ENCODE data around the gene ARID5A. TPM values are rescaled to one million over a fixed set of nuclear protein-coding genes. Genes with fewer than 3 reads are reported as not detected.

Gene ARID5A
- total and polyA plus RNA-seq, 9 of the 15 experiments (the other 6 are each of a cell fraction or from before 2014, with no cell fraction given): 0.14 to 12.5 (median 3.0) TPM

DNA sequence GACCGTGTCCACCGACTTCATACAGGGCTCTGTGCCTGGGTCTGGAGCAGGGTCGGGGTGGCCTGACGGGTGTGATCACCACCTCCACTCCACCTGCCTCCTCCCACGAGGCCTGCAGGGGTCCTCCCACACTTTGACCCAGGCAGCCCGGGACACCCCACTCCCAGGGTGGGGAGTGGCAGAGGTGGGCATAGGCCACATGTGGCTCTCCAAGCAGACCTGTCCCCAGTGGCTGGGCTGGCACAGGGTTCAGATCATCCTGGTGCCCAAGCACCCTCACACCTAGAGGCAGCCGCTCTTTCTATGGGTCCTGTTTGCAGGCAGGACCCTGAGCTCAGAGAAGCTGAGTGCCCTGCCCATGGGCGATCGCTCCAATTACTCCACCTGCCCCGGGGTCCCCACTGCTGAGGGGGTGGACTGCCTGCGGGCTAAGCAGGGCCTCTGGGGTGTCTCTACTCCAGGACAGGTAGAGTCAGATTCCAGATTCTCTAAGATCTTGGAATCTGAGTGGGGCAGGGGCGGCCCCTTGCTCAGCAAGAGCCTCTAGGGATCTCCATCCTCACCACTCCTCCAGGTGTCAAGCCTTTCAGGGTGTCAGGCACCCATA, 32.8 kb upstream of the ARID5A start (continued):
- TF ChIP-seq USF1 (CRISPR knock-in tag; IDR thresholded peaks at IDR 0.05) (no peak), ZNF592 (IDR thresholded peaks at IDR 0.05) (no peak)

GRCh38 chr2:96505231-96505889, 31.2 kb upstream of the ARID5A start, which contains the start of gene NEURL3:
NEURL3 (minus strand) TSS chr2:96505357; CDS start chr2:96505286, 71 bp downstream.
- Histone ChIP-seq H3K27ac (ENCODE audit: extremely low read depth, low read depth, low read length) (no peak within 1 kb of the TSS), H4K20me1 (replicated peaks; ENCODE audit: control insufficient read depth, insufficient read depth, low read length) (peaks cover 9% of the 10 kb centered on the region), H3K79me2 (ENCODE audit: control insufficient read depth, insufficient read depth, low read length) (no peaks in the 10 kb centered on the region), H3K9me3 (replicated peaks; ENCODE audit: control insufficient read depth, insufficient read depth, low read depth, low read length) (no peaks in the 10 kb centered on the region), H3K9me1 (ENCODE audit: control insufficient read depth, insufficient read depth, low read length) (peaks cover 2% of the 10 kb centered on the region), H3K4me1 (replicated peaks in 1 of 2; ENCODE audit: control insufficient read depth in 2 of 2, insufficient read depth in 2 of 2, low read length in 2 of 2) (peaks cover 7 to 34% of the 10 kb centered on the region in 2 experiments; a peak in 4 of 5 replicates), H2AFZ (ENCODE audit: low read depth, low read length) (no peak within 1 kb of the TSS), H3K36me3 (ENCODE audit: control insufficient read depth, insufficient read depth, low read length) (no peaks in the 10 kb centered on the region), H3K4me2 (ENCODE audit: insufficient read depth, low read length) (no peak within 1 kb of the TSS), H3K4me3 (no peak within 1 kb of the TSS), H3K27me3 (ENCODE audit: control insufficient read depth in 2 of 2, insufficient read depth in 2 of 2, low read length in 2 of 2) (peaks cover 13 to 70% of the 10 kb centered on the region in 2 experiments; a peak in 4 of 5 replicates), H3K9ac (ENCODE audit: insufficient read depth in 1 of 2, low read depth in 2 of 2, low read length in 2 of 2) (no peak within 1 kb of the TSS)
- intact Hi-C loops (cut with micrococcal nuclease): loop anchor here (5.0 to 10.0 kb wide), 3 partner anchors 201 to 513 kb away; partner anchors contain the start of genes ANKRD36C, CIAO1, SNRNP200 and TMEM127
- CTCF ChIA-PET (ENCODE audit: low intra/inter-chr PET ratio): no interaction called here
- 4% methylated on average over 9 of the region's 9 CpGs for WGBS (ENCODE audit: insufficient coverage, low coverage, missing lambda C conversion rate)
- in situ Hi-C loops (cut with MboI): loop anchor here (25.0 kb wide), 2 partner anchors 493 to 718 kb away; no protein-coding TSS in a partner anchor
- FAIRE-seq: no peak
- POLR2A ChIA-PET: no interaction called here
- BruUV-seq (replicated peaks): no TSS peak
- no peak for DNase-seq (ENCODE audit: extremely low read depth in 1 of 4, low spot score in 3 of 4)
- ATAC-seq: no peak
- TF ChIP-seq C11orf30 (IDR thresholded peaks at IDR 0.05; ENCODE audit: low read depth): no peak
- TF ChIP-seq ARID4B (CRISPR knock-in tag; IDR thresholded peaks at IDR 0.05): no peak
- TF ChIP-seq JUND (IDR thresholded peaks at IDR 0.05; ENCODE audit: borderline replicate concordance, low read depth, low read length): no peak
- TF ChIP-seq JUND (tag; IDR thresholded peaks at IDR 0.05; ENCODE audit: borderline replicate concordance, low read depth, low read length): no peak
- TF ChIP-seq SAFB (IDR thresholded peaks at IDR 0.05; ENCODE audit: borderline replicate concordance, low read depth, low read length): no peak
- TF ChIP-seq MAFG (tag; conservative IDR thresholded peaks at IDR 0.05): no peak
- no peak for TF ChIP-seq ZNF165 (CRISPR knock-in tag; IDR thresholded peaks at IDR 0.05; ENCODE audit: borderline replicate concordance)
